SK-N-SH treated with all-trans-retinoic acid at 6 μM for 48 hours (cell line): ENCODE measurements around the gene CCBE1.

Experiments
- ATAC-seq: fragments of 200-7000 bp; cut with Tn5 transposase; 3 replicates; pipeline ENCODE4 v1.9.1; 2020; ENCODE audit warnings: mild to moderate bottlenecking, moderate library complexity
- ARNTL ChIP-seq: fragments of 450-650 bp; formaldehyde crosslinking; IDR thresholded peaks from 2 replicates; pipeline ENCODE4 v1.5.0; 2020; ENCODE audit warnings: low read depth, mild to moderate bottlenecking, moderate library complexity, borderline replicate concordance
- BACH2 ChIP-seq: fragments of 250-450 bp; sonication (Bioruptor Pico); IDR thresholded peaks from 2 replicates; pipeline ENCODE4 v1.9.0; 2021; ENCODE audit warnings: mild to moderate bottlenecking, borderline replicate concordance
- CSDC2 ChIP-seq: fragments of 250-450 bp; sonication (Bioruptor Pico); IDR thresholded peaks from 2 replicates; pipeline ENCODE4 v1.5.0; 2020; ENCODE audit warnings: mild to moderate bottlenecking, moderate library complexity
- ESRRG ChIP-seq: fragments of 250-450 bp; sonication (Bioruptor Pico); IDR thresholded peaks from 2 replicates; pipeline ENCODE4 v1.6.1; 2021; ENCODE audit warnings: mild to moderate bottlenecking
- ISL1 ChIP-seq: fragments of 250-450 bp; sonication (Bioruptor Pico); IDR thresholded peaks from 2 replicates; pipeline ENCODE4 v2.1.2; 2022; ENCODE audit warnings: mild to moderate bottlenecking, moderate library complexity
- OSR1 ChIP-seq: fragments of 250-450 bp; sonication (Bioruptor Pico); IDR thresholded peaks from 2 replicates; pipeline ENCODE4 v1.8.0; 2022; ENCODE audit warnings: moderate library complexity, mild to moderate bottlenecking, inconsistent platforms
- POU6F1 ChIP-seq: fragments of 250-450 bp; sonication (Bioruptor Pico); IDR thresholded peaks from 2 replicates; pipeline ENCODE4 v1.8.0; 2021; ENCODE audit warnings: low read depth, mild to moderate bottlenecking, moderate library complexity, borderline replicate concordance
- PPARA ChIP-seq: fragments of 250-450 bp; sonication (Bioruptor Pico); IDR thresholded peaks from 2 replicates; pipeline ENCODE4 v1.5.0; 2020; ENCODE audit warnings: mild to moderate bottlenecking, borderline replicate concordance
- RARB ChIP-seq: fragments of 250-450 bp; sonication (Bioruptor Pico); IDR thresholded peaks from 2 replicates; pipeline ENCODE4 v1.8.0; 2021; ENCODE audit warnings: mild to moderate bottlenecking, moderate library complexity
- SNAI2 ChIP-seq: fragments of 250-450 bp; sonication (Bioruptor Pico); IDR thresholded peaks from 2 replicates; pipeline ENCODE4 v1.5.0; 2020; ENCODE audit warnings: mild to moderate bottlenecking, moderate library complexity
- TCF4 ChIP-seq: fragments of 250-450 bp; sonication (Bioruptor Pico); IDR thresholded peaks from 2 replicates; pipeline ENCODE4 v1.8.0; 2021; ENCODE audit warnings: mild to moderate bottlenecking, moderate library complexity, borderline replicate concordance
- TOX ChIP-seq: fragments of 250-450 bp; sonication (Bioruptor Pico); IDR thresholded peaks from 2 replicates; pipeline ENCODE4 v1.8.0; 2021; ENCODE audit warnings: mild to moderate bottlenecking, moderate library complexity, borderline replicate concordance
- TSHZ2 ChIP-seq: fragments of 250-450 bp; sonication (Bioruptor Pico); IDR thresholded peaks from 2 replicates; pipeline ENCODE4 v1.5.0; 2020; ENCODE audit warnings: mild to moderate bottlenecking, moderate library complexity
- ZC3H10 ChIP-seq: fragments of 250-450 bp; sonication (Bioruptor Pico); IDR thresholded peaks from 2 replicates; pipeline ENCODE4 v1.5.1; 2021; ENCODE audit warnings: mild to moderate bottlenecking, moderate library complexity
- ZFP3 ChIP-seq: fragments of 250-450 bp; sonication (Bioruptor Pico); IDR thresholded peaks from 2 replicates; pipeline ENCODE4 v1.5.0; 2020; ENCODE audit warnings: mild to moderate bottlenecking, moderate library complexity
- ZFP30 ChIP-seq: fragments of 450-650 bp; formaldehyde crosslinking; IDR thresholded peaks from 2 replicates; pipeline ENCODE4 v1.5.0; 2022; ENCODE audit warnings: mild to moderate bottlenecking, moderate library complexity
- ZNF70 ChIP-seq: fragments of 450-650 bp; formaldehyde crosslinking; IDR thresholded peaks from 2 replicates; pipeline ENCODE4 v1.5.0; 2020; ENCODE audit warnings: mild to moderate bottlenecking, moderate library complexity
- ZNF8 ChIP-seq: fragments of 450-650 bp; formaldehyde crosslinking; IDR thresholded peaks from 2 replicates; pipeline ENCODE4 v1.5.0; 2020; ENCODE audit warnings: mild to moderate bottlenecking, moderate library complexity
- TF ChIP-seq, protein P1 (sequence below): fragments of 250-450 bp; sonication (Bioruptor Pico); IDR thresholded peaks from 2 replicates; pipeline ENCODE4 v1.5.1; 2020; ENCODE audit warnings: low read depth, mild to moderate bottlenecking, moderate library complexity
- TF ChIP-seq, protein P2 (sequence below): fragments of 250-450 bp; sonication (Bioruptor Pico); IDR thresholded peaks from 2 replicates; pipeline ENCODE4 v1.5.1; 2021; ENCODE audit warnings: mild to moderate bottlenecking, moderate library complexity
- TF ChIP-seq, protein P3 (sequence below): fragments of 250-450 bp; sonication (Bioruptor Pico); IDR thresholded peaks from 2 replicates; pipeline ENCODE4 v1.8.0; 2020; ENCODE audit warnings: mild to moderate bottlenecking, moderate library complexity, borderline replicate concordance

Gene CCBE1

DNA sequence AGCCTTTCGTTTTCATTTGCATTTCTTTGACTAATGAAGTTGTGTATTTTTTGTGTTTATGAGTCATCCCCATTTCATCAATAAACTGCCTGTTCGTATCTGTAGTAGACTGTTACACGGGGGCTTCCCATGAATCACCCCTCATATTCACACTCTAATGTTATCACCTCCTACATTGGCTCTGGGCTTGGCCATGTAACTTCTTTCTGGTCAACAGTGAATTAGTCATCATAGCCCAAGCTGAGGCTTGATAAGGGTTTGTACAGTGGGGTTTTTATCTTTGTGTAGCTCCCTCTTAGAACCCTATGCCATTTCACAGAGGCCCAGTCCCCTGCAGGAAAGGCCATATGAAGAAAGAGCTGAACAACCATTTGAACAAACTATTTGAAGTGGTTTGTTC, 151.0 kb downstream of the CCBE1 start:
- no peak for TF ChIP-seq ARNTL
- no peak for TF ChIP-seq OSR1 (CRISPR knock-in tag)
- TF ChIP-seq CSDC2 (CRISPR knock-in tag): no peak
- no peak for TF ChIP-seq PPARA (CRISPR knock-in tag)
- no peak for TF ChIP-seq TCF4 (CRISPR knock-in tag)
- TF ChIP-seq TOX (CRISPR knock-in tag): no peak
- TF ChIP-seq, protein P1, sequence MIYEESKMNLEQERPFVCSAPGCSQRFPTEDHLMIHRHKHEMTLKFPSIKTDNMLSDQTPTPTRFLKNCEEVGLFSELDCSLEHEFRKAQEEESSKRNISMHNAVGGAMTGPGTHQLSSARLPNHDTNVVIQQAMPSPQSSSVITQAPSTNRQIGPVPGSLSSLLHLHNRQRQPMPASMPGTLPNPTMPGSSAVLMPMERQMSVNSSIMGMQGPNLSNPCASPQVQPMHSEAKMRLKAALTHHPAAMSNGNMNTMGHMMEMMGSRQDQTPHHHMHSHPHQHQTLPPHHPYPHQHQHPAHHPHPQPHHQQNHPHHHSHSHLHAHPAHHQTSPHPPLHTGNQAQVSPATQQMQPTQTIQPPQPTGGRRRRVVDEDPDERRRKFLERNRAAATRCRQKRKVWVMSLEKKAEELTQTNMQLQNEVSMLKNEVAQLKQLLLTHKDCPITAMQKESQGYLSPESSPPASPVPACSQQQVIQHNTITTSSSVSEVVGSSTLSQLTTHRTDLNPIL: no peak
- TF ChIP-seq BACH2: no peak
- no peak for TF ChIP-seq ZC3H10 (CRISPR knock-in tag)
- no peak for TF ChIP-seq SNAI2 (CRISPR knock-in tag)
- TF ChIP-seq, protein P2, sequence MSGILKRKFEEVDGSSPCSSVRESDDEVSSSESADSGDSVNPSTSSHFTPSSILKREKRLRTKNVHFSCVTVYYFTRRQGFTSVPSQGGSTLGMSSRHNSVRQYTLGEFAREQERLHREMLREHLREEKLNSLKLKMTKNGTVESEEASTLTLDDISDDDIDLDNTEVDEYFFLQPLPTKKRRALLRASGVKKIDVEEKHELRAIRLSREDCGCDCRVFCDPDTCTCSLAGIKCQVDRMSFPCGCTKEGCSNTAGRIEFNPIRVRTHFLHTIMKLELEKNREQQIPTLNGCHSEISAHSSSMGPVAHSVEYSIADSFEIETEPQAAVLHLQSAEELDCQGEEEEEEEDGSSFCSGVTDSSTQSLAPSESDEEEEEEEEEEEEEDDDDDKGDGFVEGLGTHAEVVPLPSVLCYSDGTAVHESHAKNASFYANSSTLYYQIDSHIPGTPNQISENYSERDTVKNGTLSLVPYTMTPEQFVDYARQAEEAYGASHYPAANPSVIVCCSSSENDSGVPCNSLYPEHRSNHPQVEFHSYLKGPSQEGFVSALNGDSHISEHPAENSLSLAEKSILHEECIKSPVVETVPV (CRISPR knock-in tag): no peak
- TF ChIP-seq POU6F1: no peak
- TF ChIP-seq RARB (CRISPR knock-in tag): no peak
- no peak for TF ChIP-seq ZFP30 (CRISPR knock-in tag)
- no peak for TF ChIP-seq ZNF8 (CRISPR knock-in tag)
- ATAC-seq: no peak

DNA sequence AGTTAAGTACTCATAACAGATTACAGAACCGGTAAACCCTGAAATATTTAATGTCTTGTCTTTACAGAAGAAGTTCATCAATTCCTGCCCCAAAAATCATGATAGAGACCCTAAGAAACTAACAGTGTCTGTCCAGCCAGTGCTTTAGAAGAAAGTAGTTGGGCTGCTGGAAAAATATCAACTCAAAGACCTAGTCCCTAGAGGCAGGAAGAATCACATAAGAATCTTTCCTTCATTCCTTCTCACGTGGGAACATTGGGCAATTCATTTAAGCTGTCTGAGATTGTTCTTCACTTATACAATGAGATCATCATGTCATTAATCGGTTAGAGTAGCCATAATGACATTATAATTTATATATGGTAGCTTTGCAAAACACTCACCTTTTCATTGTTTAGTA, 156.4 kb downstream of the CCBE1 start:
- ATAC-seq: no peak
- TF ChIP-seq RARB (CRISPR knock-in tag) (no peak), SNAI2 (CRISPR knock-in tag) (no peak), BACH2 (no peak), ZFP30 (CRISPR knock-in tag) (no peak), ZFP3 (CRISPR knock-in tag) (no peak), ISL1 (no peak), ESRRG (no peak), TCF4 (CRISPR knock-in tag) (no peak), ZNF8 (CRISPR knock-in tag) (no peak), CSDC2 (CRISPR knock-in tag) (no peak), ZNF70 (CRISPR knock-in tag) (no peak), POU6F1 (no peak), TSHZ2 (CRISPR knock-in tag) (no peak), TOX (CRISPR knock-in tag) (no peak)
- TF ChIP-seq, protein P2 (CRISPR knock-in tag): no peak
- TF ChIP-seq, protein P1: no peak
- TF ChIP-seq, protein P3, sequence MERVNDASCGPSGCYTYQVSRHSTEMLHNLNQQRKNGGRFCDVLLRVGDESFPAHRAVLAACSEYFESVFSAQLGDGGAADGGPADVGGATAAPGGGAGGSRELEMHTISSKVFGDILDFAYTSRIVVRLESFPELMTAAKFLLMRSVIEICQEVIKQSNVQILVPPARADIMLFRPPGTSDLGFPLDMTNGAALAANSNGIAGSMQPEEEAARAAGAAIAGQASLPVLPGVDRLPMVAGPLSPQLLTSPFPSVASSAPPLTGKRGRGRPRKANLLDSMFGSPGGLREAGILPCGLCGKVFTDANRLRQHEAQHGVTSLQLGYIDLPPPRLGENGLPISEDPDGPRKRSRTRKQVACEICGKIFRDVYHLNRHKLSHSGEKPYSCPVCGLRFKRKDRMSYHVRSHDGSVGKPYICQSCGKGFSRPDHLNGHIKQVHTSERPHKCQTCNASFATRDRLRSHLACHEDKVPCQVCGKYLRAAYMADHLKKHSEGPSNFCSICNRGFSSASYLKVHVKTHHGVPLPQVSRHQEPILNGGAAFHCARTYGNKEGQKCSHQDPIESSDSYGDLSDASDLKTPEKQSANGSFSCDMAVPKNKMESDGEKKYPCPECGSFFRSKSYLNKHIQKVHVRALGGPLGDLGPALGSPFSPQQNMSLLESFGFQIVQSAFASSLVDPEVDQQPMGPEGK (CRISPR knock-in tag): no peak
